ENCODE measurements around the gene UBTF.

DNA sequence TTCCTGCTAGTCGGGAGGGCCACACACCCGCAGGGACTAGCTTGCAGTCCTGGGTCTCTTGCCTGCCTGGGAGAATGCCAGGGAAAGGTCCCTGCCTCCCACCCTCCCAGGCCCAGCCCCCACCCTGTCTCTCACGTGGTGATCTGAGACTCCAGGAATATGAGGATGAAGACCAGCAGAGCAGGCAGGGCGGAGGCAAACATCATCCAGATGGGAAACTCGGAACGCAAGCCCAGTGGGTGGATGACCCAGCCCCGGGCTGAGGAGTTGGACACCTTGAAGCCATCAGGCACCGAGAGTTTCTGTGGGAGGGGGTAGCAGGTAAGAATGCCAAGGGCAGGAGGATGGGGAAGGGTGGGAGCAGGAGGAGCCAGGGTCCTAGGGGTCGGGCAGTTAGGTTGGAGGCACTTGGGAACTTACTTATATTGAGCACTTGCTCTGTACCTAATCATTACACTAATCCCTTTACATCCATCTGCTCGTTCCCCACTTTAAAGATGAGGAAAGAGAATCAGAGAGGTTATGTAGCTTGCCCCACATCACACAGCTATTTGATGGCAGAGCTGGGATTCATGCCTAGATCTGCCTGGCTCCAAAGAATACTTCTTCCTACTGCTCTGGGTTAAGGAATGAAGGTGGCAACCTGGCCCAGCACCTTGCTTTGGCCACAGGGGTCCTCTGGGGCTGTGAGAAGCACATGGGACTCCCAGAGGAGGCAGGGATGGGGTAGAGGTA, 35.1 kb upstream of the UBTF start:
- TF ChIP-seq EZH2 (IDR thresholded peaks at IDR 0.05; ENCODE audit: borderline replicate concordance, low read length) (no peak), CTCF (conservative IDR thresholded peaks at IDR 0.05 in 1 of 2, IDR thresholded peaks at IDR 0.05 in 1 of 2; ENCODE audit: extremely low read depth in 1 of 2, insufficient read depth in 1 of 2, low read depth in 1 of 2, low read length in 2 of 2) (no peak)
